Esophagus muscularis mucosa (tissue), 4 donors: ENCODE results near the gene CDH5.

Experiments
- EP300 ChIP-seq: sonication (generic); formaldehyde crosslinking; IDR thresholded peaks from one replicate; pipeline ENCODE4 v1.6.1; 2017; ENCODE audit warnings: antibody characterized with exemption
- POLR2A ChIP-seq: fragments of 450-650 bp; IDR thresholded peaks from one replicate; pipeline ENCODE4 v1.6.1; 2017; ENCODE audit warnings: antibody characterized with exemption, moderate library complexity, mild to moderate bottlenecking, low read depth
- POLR2AphosphoS5 ChIP-seq, 2 donors: sonication (generic); formaldehyde crosslinking; IDR thresholded peaks; one replicate each; pipeline ENCODE4 v1.6.1; 2017; ENCODE audit warnings: antibody characterized with exemption in 2 of 2
- TF ChIP-seq, protein P1 (sequence below), 3 experiments: fragments of 200-600 bp in 2 of 3; fragments of 450-650 bp in 1 of 3; sonication (generic) in 2 of 3; IDR thresholded peaks; one replicate each; pipeline ENCODE4 v1.5.1; 2017 to 2019; ENCODE audit warnings: antibody characterized with exemption in 3 of 3, mild to moderate bottlenecking in 2 of 3, moderate library complexity in 1 of 3

DNA sequence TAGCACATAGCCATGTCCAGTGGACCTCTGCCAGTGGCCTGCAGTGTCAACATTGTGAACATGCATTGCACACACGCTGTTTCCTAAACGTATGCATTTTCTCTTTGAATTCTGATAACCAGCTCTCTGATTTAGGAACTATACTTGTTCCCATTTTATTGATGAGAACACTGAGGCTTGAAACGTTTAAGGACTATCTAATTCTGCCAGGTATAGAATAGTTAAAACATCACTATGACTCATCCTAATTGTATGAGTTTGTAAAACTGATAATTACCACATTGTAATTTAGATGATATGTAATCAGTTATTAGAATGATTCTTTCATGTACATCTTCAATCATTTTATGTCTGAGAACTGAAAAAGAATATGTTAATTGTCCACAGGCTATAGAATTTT, 63.7 kb downstream of the CDH5 start:
- TF ChIP-seq, protein P1, sequence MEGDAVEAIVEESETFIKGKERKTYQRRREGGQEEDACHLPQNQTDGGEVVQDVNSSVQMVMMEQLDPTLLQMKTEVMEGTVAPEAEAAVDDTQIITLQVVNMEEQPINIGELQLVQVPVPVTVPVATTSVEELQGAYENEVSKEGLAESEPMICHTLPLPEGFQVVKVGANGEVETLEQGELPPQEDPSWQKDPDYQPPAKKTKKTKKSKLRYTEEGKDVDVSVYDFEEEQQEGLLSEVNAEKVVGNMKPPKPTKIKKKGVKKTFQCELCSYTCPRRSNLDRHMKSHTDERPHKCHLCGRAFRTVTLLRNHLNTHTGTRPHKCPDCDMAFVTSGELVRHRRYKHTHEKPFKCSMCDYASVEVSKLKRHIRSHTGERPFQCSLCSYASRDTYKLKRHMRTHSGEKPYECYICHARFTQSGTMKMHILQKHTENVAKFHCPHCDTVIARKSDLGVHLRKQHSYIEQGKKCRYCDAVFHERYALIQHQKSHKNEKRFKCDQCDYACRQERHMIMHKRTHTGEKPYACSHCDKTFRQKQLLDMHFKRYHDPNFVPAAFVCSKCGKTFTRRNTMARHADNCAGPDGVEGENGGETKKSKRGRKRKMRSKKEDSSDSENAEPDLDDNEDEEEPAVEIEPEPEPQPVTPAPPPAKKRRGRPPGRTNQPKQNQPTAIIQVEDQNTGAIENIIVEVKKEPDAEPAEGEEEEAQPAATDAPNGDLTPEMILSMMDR (IDR thresholded peaks at IDR 0.05) = no peak
- no peak for TF ChIP-seq POLR2A
- no peak for TF ChIP-seq POLR2AphosphoS5 (IDR thresholded peaks at IDR 0.05)
- TF ChIP-seq EP300 = no peak
